GM12874 (cell line): ENCODE data around the gene AK8.

ENCODE experiments used
- TF ChIP-seq, protein P1 (sequence below): IDR thresholded peaks from 2 replicates; pipeline ENCODE4 v1.5.1; 2011; ENCODE audit warnings: low read depth, mild to moderate bottlenecking, control low read depth, low read length, moderate library complexity; ENCODE audit not compliant: insufficient read depth

AK8 gene

GRCh38 chr9:132832171-132832881 is 45.8 kb downstream of the AK8 start:
- TF ChIP-seq, protein P1, sequence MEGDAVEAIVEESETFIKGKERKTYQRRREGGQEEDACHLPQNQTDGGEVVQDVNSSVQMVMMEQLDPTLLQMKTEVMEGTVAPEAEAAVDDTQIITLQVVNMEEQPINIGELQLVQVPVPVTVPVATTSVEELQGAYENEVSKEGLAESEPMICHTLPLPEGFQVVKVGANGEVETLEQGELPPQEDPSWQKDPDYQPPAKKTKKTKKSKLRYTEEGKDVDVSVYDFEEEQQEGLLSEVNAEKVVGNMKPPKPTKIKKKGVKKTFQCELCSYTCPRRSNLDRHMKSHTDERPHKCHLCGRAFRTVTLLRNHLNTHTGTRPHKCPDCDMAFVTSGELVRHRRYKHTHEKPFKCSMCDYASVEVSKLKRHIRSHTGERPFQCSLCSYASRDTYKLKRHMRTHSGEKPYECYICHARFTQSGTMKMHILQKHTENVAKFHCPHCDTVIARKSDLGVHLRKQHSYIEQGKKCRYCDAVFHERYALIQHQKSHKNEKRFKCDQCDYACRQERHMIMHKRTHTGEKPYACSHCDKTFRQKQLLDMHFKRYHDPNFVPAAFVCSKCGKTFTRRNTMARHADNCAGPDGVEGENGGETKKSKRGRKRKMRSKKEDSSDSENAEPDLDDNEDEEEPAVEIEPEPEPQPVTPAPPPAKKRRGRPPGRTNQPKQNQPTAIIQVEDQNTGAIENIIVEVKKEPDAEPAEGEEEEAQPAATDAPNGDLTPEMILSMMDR = no peak

DNA sequence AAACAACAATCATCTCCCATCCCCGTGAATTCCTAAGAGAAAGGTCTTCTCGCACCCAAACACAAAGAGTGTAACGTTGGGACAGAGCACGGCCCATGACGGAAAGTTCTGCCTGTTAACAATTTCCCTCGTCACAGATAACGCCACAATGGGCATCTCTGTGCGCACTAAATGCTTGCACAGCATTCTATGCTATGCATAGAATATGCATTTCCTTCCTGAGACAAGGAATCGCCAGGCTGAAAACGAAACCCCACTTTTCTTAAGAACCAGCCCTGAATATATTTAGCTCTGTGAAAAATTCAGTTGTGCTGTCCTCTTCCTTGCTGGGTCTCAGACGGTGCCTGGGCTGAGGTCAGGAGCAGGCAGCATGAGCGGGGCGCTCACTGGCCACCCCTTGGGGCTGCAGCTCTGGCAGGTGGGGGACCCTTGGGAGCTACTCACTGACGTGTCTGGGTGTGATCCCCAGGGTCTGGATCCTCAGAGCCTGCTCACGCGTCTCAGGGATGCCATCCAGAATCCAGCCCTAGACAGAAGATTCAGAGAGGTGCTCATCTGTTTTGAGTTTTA is 49.8 kb downstream of the AK8 start:
- TF ChIP-seq, protein P1 = no peak

DNA sequence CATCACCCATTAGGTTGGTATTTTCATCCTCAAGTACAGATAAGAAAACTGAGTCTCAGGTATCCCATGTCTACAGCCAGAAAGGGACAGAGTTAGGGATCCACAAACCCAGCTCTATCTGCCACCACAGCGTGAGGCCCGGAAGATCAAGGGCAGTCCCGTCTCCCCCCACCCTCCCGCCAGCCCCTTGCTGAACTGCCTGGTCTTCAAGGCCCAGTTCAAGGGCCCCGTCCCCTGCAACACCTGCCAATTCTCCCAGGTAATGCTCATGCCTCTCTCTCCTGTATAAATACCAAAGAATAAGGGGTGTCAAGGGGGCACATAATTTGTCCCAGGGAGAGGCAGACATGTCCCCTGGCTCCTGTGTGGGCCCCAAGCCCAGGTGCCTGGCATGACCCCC is 50.7 kb downstream of the AK8 start:
- TF ChIP-seq, protein P1 = no peak

- TF ChIP-seq, protein P1 = no peak
These were observed 51.3 kb downstream of the AK8 start for GRCh38 chr9:132826621-132827365.

- TF ChIP-seq, protein P1 = no peak
These were observed 52.0 kb downstream of the AK8 start for GRCh38 chr9:132826131-132826530.

GRCh38 chr9:132825430-132825829 is 52.7 kb downstream of the AK8 start:
- TF ChIP-seq, protein P1 = no peak

- TF ChIP-seq, protein P1 = no peak
These were observed 53.1 kb downstream of the AK8 start for GRCh38 chr9:132824951-132825350.
